LNCaP clone FGC (cell line): ENCODE results near the gene MKLN1.

Experiments used
- DNase-seq: peaks from one replicate; pipeline ENCODE4 v3.0.0-alpha.2; 2011; ENCODE audit warnings: low read depth
- H3K4me3 ChIP-seq: 2 replicates; pipeline ENCODE4 v1.5.1; 2011; ENCODE audit warnings: mild to moderate bottlenecking, low read depth, low read length, control low read depth
- TF ChIP-seq, protein P1 (sequence below): IDR thresholded peaks from 2 replicates; pipeline ENCODE4 v1.5.1; 2012; ENCODE audit warnings: mild to moderate bottlenecking; ENCODE audit not compliant: control insufficient read depth, insufficient read depth; ENCODE audit errors: extremely low read depth

The MKLN1 gene

GRCh38 chr7:131374821-131375220 lies 47.1 kb downstream of the MKLN1 start:
- TF ChIP-seq, protein P1, sequence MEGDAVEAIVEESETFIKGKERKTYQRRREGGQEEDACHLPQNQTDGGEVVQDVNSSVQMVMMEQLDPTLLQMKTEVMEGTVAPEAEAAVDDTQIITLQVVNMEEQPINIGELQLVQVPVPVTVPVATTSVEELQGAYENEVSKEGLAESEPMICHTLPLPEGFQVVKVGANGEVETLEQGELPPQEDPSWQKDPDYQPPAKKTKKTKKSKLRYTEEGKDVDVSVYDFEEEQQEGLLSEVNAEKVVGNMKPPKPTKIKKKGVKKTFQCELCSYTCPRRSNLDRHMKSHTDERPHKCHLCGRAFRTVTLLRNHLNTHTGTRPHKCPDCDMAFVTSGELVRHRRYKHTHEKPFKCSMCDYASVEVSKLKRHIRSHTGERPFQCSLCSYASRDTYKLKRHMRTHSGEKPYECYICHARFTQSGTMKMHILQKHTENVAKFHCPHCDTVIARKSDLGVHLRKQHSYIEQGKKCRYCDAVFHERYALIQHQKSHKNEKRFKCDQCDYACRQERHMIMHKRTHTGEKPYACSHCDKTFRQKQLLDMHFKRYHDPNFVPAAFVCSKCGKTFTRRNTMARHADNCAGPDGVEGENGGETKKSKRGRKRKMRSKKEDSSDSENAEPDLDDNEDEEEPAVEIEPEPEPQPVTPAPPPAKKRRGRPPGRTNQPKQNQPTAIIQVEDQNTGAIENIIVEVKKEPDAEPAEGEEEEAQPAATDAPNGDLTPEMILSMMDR = no peak
- H3K4me3 ChIP-seq = no peak overlapping the region
- DNase-seq = no peak

GRCh38 chr7:131381069-131381838 lies 53.6 kb downstream of the MKLN1 start:
- DNase-seq = no peak
- TF ChIP-seq, protein P1 = no peak

DNA sequence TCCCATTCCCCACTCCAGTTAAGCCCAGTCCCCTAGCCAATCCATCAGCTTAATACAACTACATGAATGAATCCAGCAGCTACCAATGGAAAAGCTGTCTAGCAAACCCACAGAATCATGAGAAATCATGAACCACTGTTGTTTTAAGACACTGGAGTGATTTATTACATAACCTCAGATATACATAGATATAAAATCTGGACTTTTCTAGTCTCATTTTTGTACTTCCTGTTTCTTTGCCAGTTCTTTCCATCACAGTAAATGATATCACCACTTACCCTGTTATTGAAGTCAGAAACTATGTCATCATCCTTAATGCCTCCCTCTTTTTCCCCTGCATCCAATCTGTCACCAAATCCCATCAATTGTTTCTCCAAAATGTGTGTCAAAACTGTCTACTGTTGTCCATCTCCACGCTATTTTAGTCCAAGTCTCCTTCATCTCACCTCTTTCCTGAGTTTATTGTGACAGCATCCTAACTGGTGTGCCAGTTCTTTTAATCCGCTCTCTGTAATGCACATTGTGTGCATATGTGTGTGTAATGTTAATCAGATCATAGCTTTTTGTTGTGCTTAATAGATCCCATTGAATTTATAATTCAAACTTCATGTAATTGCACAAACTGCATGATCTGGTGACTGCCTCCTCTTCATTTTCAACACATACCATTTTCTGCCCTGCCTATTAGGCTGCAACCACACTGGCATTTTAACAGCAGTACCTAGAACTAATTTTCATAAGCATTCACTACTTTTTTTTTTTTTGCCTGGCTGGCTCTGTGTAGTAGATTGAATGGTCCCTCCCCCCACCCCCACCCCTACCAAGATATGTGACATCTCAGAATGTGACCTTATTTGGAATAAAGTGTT lies 56.0 kb downstream of the MKLN1 start:
- TF ChIP-seq, protein P1 = no peak
- no peak for DNase-seq
- no peak overlapping the region for H3K4me3 ChIP-seq

More at GRCh38 chr7:131381069-131381838, 53.6 kb downstream of the MKLN1 start:
- H3K4me3 ChIP-seq = no peak overlapping the region

DNA sequence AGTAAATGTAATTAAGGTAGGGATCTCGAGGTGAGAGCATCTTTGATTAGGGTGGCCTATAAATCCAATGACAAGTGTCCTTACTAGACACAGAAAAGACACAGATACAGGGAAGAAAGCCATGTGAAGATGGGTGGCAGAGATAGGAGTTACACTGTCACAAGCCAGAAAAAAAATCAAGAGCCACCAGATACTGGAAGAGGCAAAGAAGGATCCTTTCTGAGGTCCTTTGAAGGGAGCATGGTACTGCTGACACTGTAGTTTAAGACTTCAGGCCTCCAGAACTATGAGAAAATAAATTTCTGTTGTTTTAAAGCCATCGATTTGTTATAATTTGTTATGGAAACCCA lies 56.6 kb downstream of the MKLN1 start:
- TF ChIP-seq, protein P1 = no peak
- DNase-seq = no peak
- no peak overlapping the region for H3K4me3 ChIP-seq

GRCh38 chr7:131385039-131385605 lies 57.4 kb downstream of the MKLN1 start:
- DNase-seq = no peak
- H3K4me3 ChIP-seq = no peak overlapping the region
- TF ChIP-seq, protein P1 = no peak

GRCh38 chr7:131388126-131388525 lies 60.5 kb downstream of the MKLN1 start:
- TF ChIP-seq, protein P1 = no peak
- no peak for DNase-seq
- H3K4me3 ChIP-seq = no peak overlapping the region
